ENCODE measurements around the gene SRPRB. TPM values are rescaled to one million over a fixed set of nuclear protein-coding genes. Genes with fewer than 3 reads are reported as not detected.

SRPRB gene
- total RNA-seq, 2 donors from 2014 or later, result 32.8 to 37.7 TPM

- no peak for TF ChIP-seq CTCF (IDR thresholded peaks at IDR 0.05)
- Histone ChIP-seq H3K4me3 (no peak overlapping the region), H3K27me3 (replicated peaks; ENCODE audit: insufficient read depth) (no peaks in the 10 kb centered on the region), H3K9me3 (no peaks in the 10 kb centered on the region), H3K4me1 (ENCODE audit: control insufficient read depth in 1 of 2, low read depth in 2 of 2) (no peaks in the 10 kb centered on the region), H3K36me3 (no peaks in the 10 kb centered on the region), H3K27ac (no peak overlapping the region)
- ATAC-seq (ENCODE audit: insufficient number of reproducible peaks, low FRiP score, low read depth) (no peak), DNase-seq (ENCODE audit: low spot score) (no peak)
These were observed 41.6 kb upstream of the SRPRB start for GRCh38 chr3:133763797-133764683.

GRCh38 chr3:133765256-133765655 is 40.4 kb upstream of the SRPRB start:
- Histone ChIP-seq H3K4me3 (no peak overlapping the region), H3K27me3 (replicated peaks; ENCODE audit: insufficient read depth) (no peaks in the 10 kb centered on the region), H3K4me1 (ENCODE audit: control insufficient read depth in 1 of 2, low read depth in 2 of 2) (no peaks in the 10 kb centered on the region), H3K9me3 (no peaks in the 10 kb centered on the region), H3K36me3 (no peaks in the 10 kb centered on the region), H3K27ac (no peak overlapping the region)
- no peak for TF ChIP-seq CTCF (IDR thresholded peaks at IDR 0.05)
- no peak for DNase-seq (ENCODE audit: low spot score)
- ATAC-seq (ENCODE audit: insufficient number of reproducible peaks, low FRiP score, low read depth), result no peak

- Histone ChIP-seq H3K36me3 (no peaks in the 10 kb centered on the region), H3K27me3 (replicated peaks; ENCODE audit: insufficient read depth) (no peaks in the 10 kb centered on the region), H3K9me3 (no peaks in the 10 kb centered on the region), H3K27ac (no peak overlapping the region), H3K4me3 (no peak overlapping the region), H3K4me1 (ENCODE audit: control insufficient read depth in 1 of 2, low read depth in 2 of 2) (no peaks in the 10 kb centered on the region)
- DNase-seq (ENCODE audit: low spot score) (no peak), ATAC-seq (ENCODE audit: insufficient number of reproducible peaks, low FRiP score, low read depth) (no peak)
- no peak for TF ChIP-seq CTCF (IDR thresholded peaks at IDR 0.05)
These were observed 38.0 kb upstream of the SRPRB start for GRCh38 chr3:133767607-133768006.

GRCh38 chr3:133769536-133769935 is 36.1 kb upstream of the SRPRB start:
- Histone ChIP-seq H3K9me3 (no peaks in the 10 kb centered on the region), H3K36me3 (no peaks in the 10 kb centered on the region), H3K4me1 (ENCODE audit: control insufficient read depth in 1 of 2, low read depth in 2 of 2) (no peaks in the 10 kb centered on the region), H3K27me3 (replicated peaks; ENCODE audit: insufficient read depth) (no peaks in the 10 kb centered on the region), H3K4me3 (no peak overlapping the region), H3K27ac (no peak overlapping the region)
- no peak for ATAC-seq (ENCODE audit: insufficient number of reproducible peaks, low FRiP score, low read depth)
- TF ChIP-seq CTCF (IDR thresholded peaks at IDR 0.05), result no peak
- no peak for DNase-seq (ENCODE audit: low spot score)

- H3K36me3 ChIP-seq, result no peaks in the 10 kb centered on the region
- H3K4me3 ChIP-seq, result no peak overlapping the region
- H3K9me3 ChIP-seq, result no peaks in the 10 kb centered on the region
- no peaks in the 10 kb centered on the region for H3K27me3 ChIP-seq (replicated peaks; ENCODE audit: insufficient read depth)
- H3K27ac ChIP-seq, result no peak overlapping the region
- ATAC-seq (ENCODE audit: insufficient number of reproducible peaks, low FRiP score, low read depth) (no peak), DNase-seq (ENCODE audit: low spot score) (no peak)
- no peak for TF ChIP-seq CTCF (IDR thresholded peaks at IDR 0.05)
- H3K4me1 ChIP-seq (ENCODE audit: control insufficient read depth in 1 of 2, low read depth in 2 of 2), result no peaks in the 10 kb centered on the region
These were observed 31.9 kb upstream of the SRPRB start for GRCh38 chr3:133773732-133774131.
